Measurements from ENCODE around the gene GPR146.

Gene GPR146

DNA sequence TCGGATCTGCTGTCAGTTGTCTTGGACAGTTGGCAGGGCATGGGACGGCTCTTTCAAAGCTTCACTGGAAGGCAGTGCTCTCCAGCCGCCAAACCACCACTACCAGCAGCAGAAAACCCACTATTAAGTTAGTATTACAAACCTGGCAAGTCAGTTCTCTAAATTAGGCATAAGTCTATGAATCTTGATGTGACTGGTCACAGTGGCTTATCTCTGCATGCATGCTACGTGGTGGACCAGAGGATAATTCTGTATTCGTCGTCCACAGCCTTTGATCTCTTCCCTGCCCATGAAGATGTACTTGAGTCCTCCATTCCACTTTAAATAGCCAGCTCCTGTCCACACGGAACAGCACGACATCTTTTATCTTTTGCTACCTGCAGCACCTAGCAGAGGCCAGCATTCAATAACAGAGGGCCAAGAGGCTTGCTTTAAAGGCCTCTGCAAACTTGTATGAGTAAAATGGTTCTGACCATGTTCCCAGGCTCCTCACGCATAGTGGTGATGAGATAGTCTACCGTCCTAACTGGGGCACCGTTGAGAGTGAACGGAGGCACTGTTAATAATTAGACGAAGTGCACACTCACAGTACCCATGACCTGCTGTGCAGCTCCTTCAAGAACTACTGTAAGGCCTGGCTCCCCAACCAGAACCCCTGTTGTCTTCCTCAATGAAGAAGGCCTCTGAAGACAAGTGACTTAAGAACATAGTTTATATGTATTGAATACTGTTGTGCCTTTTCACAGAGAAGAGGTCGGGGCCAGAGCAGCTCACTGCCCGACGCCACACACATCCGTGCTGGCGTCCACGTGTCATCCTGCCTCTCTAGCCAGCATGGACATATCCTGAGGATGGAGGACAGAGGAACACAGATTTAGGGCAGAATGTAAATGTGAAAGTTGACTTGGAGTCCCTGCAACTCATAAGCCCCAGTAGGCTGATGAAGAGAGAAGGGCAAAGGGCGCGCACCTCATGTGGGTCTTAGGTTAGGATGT lies 1.0 kb downstream of the GPR146 start:
- DNase-seq: no peak

DNA sequence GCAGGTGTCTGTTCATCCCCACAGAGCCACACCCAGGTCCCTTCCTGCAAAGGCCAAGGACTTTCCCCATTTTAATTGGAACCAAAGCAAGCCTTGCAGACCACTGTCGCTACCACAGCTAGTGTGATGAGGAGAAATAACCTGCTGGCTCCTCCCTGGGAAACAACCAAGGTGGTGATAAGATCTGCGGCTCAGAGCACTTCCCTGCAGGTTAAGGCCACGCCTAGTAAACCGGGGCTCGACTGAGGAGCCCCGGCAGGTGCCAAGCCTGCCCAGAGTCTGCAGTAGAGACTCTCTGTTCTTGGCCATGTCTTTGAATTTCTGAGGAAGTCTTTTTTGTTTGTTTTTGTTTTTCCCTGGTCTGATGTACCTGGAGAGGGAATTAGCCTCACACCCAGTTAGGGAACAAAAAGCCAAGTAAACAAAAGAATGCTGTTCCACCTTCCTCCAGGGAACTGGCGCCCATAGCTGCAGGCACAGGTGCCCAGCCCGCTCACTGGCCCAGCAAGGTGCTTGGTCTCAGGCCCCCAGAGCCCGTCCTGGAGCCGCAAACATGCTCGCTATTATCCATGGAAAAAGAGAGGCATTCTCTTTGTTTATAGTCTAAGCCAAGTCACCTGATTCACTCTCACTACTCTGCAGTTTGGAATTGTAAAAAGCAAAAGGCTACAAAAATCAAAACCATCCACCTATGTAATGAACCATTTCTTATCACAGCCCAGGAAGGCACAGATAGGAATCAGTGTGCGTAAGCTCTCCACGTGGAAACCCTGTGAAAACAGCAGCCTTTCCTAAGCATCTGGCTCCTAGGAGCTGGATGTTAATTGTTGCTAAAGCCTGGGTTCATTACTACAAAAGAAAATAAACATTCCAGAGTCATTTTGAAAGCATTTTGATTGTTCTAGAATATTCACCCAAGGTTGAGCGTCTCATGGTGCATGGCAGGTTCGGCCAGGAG lies 2.7 kb downstream of the GPR146 start:
- DNase-seq: peak; percentile 57 to 67

DNA sequence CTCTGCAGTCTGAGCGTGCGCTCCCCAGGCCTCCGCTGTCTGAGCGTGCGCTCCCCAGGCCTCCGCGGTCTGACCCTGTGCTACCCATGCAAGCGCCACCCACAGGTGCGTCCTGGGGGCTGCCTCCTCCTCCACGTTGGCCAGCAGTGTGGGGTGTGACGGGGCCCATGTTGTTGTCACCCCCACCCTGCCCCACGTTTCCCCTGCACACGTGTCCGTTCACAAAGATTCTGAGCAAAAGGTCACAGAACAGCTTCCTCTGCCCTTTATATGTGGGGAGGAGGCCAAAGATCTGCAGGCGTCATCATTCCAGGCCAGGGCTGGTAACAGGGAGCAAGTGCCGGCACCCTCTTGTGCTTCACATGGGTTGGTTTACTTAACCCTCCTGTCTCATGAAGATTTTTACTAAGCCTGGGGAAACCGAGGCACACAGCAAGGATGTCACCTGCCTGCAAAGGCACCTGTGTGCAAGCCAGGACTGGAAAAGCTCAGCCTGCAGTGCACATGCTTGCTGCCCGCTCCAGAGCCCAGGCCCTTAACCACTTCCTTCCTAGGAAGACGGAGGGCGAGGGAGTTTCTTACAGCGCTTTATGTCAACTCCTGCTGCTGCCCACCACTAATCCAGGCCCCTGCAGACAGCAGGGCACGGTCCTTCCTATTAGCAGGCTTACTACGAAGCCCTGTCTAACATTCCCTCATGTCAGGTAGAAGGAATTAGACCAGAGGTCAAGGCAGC lies 4.8 kb downstream of the GPR146 start:
- DNase-seq: no peak

DNA sequence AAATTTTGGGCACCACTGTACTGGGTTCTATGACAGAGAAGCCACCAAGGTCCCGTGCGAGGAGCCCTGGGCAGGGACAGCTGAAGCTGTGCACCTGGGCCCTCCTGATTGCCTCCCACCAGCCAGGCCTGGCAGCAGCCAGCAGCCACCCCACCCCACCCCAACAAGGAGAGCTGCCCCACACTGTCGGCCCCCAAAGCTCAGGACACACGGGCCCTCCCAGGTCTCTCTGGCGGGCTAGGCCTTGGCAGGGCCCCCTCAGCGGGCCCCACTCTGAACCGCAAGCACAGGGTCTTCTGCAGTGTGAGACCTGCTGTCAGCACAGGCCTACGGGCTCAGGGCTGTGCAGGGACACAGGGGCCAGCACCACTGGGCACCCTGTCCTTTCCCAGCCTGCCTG lies 5.5 kb downstream of the GPR146 start:
- DNase-seq: no peak

DNA sequence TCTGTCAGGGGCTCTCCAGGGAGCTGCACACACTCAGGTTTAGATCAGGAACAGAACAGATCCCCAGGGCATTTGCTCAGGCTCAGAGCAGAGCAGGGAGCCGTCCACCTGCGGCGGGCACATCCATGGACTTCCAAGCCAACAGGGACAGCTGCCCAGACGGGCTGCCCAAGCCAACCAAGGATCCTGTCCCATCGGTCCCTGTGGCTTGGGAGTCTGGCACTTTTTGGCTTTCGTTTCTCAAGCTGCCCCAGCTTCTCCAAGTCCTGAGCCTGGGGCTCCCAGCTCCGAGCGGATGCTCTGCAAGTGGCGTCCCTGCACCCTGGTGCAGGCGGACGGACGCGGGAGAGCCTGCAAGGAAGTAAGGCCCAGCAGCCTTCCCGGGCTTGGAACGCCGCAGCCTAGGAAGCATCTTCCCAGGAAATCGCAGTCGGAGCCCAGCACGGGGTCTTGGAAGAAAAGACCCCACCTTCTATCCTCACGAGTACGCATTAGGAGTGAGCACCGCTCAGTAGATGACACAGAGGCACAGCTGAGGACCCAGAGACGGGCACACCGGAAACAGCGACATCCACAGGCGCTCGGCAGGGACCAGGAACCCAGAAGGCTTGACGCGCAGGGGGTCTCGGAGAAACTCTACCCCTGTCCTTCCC lies 6.0 kb downstream of the GPR146 start:
- DNase-seq: no peak

DNA sequence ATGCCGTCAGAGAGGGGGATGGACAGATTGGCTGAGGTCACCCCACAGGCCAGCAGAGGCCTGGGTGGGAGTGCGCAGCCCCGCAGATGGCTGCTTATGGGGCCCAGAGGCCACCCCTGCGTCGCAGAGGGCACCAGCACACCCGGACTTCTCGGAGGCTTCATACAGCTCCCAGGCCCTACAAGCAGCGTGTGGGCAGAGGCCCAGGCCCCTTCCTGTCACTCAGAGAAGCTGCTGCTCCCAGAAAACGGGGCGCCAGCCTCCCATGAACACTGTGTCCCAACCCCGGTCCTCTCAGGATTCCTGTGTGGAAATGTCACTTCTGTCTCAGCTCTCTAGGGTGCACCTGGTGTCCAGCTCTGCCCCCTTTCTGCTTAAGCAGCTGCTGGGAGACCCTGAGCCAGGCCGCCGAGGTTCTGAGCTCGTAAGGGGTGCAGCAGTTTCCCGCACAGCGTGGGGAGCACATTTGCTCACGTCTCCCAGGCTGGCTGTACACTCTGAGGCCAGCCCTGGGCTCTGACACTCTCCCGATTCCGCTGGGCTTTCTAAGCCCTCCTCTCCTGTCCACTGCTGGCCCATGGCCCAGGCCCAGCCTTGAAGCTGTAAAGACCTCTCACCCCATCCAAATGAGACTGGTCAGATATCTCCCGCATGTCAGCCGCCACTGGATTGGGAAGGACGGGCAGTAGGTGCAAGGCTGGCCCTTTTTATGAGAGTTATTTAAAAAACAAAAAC lies 6.8 kb downstream of the GPR146 start:
- DNase-seq: no peak

DNA sequence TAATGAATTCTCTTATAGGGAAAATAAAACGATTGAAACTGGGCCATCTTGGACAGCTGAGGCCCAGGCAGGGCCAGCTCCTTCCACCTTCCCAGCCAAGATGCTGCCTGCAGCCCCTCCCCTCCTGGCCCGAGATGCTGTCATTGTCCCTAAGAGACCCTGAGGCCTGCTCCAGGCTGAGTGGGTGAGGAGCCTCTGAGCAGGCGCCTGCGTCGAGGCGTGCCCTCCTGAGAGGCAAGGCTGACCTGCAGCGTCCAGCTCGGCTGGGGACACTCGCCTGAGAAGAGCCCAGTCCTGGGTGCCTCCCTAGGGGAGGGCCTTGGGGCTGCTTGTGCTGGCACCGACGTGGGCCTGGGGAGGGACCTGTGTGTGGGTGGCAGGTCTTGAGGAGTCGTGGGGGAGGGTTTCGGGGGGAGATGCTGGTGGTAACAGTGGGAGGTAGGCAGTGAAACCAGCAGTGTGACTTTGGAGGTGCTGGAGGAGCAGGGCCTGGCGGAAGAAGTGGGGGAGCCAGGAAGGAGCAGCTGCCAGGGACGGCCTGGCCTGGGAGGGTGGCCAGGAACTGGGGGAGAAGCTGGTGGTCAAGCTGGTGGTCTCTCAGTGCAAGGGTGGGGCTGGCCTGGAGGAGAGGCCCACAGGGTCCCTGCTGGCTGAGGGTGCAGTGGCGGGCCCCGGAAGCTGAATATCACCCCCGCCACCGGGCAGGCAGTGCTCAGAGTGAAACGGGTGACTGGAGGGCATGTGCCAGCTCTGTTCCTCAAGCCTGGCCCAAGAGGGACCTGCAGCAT lies 7.9 kb downstream of the GPR146 start:
- DNase-seq: no peak

DNA sequence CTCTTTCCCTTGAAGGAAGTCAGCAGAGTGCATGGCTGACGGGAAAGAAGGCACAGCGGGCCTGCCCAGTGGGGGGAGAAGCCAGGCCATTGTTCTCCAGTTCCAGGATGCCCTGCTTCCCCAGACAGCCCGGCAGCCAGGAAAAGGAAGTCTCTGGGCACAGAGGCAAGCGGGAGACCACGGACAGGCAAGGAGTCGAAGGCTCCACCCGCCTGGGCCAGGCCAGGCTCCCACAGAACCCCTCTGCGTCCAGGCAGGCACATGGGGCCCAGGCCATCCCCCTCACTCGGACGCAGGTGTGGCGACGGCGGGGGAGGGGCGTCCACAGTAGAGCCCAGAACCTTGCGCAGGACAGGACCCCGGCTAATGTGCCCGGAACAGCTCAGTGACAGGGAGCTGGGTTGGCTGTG lies 8.7 kb downstream of the GPR146 start:
- DNase-seq: no peak

DNA sequence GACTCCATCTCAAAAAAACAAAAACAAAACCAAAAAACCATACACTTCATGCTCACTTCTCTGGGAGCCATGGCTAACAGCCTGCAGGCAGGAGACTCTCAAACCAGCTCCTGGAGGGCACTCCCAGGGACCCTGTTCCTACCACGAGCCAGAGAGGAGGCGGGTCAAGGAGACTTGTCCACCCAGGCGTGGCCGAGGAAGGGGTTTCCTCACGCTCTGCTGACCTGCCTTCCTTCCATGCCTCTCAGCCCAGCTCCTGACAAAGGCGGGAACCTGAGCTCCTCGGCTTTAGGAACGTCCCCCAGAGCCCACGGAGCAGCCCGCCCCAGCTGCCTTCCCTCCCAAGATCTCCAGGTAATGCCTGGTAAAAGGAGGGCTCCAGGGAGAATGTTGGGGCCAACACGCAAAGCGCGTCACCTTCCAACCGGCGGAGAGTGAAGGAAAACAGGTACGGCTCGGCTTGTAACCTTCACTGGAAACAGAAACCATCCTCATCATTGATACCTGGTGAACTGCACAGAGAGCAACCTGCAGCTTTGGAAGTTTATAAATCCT lies 9.5 kb downstream of the GPR146 start:
- no peak for DNase-seq

DNA sequence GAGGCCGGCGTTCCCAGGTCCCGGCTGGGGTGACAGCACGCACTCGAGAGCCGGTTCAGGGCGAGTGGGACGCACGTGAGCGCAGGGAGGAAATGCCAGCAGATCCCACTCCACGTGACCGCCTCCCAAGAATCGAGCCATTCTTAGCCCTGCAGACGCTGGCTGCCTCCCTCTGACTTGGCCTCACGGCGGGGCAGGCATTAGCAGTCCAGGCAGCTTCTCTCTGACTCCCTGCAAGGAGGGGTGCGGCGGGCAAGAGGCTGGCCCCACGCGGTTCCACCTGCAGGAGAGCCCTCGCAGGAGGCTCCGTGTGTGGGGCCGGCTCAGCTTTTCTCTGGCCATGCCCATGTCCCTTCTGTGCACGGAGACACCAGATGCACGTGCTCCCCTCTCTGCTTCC lies 10.1 kb downstream of the GPR146 start:
- DNase-seq: no peak

DNA sequence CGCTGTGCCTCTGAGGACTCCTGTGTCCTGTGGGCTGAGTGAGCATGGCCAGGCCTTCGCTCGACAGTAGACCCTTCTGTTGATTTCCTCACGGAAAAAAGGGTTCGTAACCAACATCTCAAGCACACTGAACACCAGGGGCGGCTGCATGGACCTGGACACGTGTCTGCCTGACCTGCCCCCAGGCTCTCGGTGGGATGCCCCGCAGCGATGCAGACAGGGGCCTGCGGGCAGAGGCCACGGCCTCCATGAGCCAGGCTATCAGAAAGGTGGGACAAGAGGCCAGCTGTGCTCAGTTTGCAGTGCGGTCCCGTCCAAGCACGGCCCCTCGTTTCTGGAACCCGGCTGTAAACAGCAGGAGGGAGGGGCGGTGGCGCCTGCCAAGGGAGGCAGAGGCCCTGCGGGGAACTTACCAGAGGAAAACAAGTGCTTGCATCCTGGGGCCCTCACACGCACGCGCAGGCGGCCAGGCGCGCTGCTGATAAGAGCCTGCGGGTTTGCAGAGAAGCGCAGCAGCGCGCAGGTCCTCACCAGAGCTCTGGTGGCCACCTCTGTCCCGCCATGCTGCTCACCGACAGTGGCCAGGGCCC lies 10.6 kb downstream of the GPR146 start:
- DNase-seq: no peak

DNA sequence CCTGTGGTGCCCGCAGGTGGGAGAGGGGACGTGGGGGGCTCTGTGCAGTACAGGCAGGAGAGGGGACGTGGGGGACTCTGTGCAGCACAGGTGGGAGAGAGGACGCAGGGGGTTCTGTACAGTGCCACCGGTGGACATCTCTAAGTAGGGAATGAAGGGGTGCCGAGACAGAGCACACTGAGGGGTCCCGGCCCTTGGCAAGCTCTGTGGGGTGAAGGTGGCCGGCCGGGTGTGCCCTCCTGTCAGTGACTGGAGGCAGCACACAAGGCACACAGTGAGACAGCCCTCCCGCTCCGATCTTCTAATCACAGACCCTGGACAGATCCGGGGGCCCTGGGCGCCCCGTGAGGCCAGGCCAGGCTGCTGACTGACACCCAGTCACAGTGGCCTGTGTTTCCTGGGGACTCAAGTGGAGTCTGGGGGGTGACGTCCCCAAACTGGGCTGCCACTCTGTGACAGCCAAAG lies 11.2 kb downstream of the GPR146 start:
- DNase-seq: no peak

DNA sequence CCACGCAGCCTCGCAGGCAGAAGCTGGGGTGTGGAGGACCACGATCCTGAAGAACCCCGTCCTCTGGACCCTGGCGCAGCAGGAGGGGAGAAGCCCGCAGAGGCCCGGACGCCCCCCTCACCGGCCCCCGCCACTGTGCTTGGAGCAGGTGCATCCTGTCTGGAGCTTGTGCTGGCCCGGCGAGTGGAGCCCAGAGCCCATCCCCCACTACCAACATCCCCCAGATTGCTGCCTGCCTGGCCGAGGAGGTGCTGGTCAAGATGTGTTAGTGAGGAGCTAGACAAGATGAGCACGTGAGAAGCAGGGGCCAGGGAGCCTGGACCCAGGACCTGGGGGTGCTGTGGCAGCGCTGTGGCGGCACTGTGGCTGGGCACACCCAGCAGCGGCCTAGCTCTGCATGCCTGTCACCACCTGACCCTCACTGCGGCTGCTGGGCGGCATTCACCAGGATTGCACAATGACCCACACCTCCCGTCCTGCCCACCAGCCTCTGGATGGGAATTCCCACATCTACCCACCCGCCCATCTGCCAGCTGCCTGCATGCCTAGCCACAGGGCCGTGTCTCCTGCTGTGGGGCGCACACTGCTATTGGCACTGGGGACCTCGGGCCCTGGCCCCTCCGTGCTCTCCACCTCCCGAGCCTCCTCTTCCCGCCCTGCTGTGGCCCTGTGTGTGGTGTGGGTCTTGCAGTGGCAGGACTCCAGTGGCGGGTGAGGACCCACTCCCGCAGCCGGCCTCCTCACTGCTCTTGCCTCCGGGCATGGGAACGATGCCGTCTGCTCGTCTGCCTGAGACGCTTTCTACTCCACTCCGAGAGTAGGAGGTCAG lies 11.8 kb downstream of the GPR146 start:
- DNase-seq: no peak

DNA sequence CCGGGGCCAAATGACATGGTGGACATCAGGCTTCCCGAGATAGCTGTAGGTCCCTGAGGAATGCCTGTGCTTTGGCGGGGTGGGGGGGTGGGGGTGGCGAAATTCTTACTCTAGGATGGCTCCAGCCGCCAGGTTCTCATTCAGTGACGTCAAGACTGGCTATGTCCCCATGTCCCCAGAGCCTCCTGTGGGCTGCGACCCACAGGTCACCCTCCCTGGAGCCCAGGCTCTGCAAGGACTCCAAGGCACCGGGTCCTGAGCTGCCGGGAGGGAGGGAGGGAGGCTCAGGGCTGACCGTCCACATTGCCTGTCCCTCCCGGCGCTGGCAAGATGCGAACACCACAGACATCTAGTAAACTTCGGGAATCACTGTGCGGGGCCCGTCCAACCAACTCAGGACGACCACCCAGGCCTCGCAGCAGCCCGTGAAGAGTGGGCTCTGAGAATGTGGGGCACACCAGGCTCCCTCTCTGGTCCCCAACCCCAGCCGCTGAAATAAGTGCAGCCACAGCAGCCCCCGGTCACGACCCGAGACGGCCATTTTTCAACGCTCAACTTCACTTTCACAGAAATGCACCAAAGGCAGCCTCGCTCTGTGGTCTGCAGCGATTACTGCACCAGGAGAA lies 12.6 kb downstream of the GPR146 start:
- no peak for DNase-seq

DNA sequence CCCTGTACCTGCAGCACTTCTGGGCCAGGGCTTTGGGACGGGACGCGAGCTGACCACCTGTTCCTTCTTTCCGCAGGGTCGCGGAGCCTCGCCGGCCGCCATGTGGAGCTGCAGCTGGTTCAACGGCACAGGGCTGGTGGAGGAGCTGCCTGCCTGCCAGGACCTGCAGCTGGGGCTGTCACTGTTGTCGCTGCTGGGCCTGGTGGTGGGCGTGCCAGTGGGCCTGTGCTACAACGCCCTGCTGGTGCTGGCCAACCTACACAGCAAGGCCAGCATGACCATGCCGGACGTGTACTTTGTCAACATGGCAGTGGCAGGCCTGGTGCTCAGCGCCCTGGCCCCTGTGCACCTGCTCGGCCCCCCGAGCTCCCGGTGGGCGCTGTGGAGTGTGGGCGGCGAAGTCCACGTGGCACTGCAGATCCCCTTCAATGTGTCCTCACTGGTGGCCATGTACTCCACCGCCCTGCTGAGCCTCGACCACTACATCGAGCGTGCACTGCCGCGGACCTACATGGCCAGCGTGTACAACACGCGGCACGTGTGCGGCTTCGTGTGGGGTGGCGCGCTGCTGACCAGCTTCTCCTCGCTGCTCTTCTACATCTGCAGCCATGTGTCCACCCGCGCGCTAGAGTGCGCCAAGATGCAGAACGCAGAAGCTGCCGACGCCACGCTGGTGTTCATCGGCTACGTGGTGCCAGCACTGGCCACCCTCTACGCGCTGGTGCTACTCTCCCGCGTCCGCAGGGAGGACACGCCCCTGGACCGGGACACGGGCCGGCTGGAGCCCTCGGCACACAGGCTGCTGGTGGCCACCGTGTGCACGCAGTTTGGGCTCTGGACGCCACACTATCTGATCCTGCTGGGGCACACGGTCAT lies 13.3 kb downstream of the GPR146 start:
- no peak for DNase-seq

DNA sequence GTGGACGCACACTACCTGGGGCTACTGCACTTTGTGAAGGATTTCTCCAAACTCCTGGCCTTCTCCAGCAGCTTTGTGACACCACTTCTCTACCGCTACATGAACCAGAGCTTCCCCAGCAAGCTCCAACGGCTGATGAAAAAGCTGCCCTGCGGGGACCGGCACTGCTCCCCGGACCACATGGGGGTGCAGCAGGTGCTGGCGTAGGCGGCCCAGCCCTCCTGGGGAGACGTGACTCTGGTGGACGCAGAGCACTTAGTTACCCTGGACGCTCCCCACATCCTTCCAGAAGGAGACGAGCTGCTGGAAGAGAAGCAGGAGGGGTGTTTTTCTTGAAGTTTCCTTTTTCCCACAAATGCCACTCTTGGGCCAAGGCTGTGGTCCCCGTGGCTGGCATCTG lies 14.0 kb downstream of the GPR146 start:
- DNase-seq: no peak

DNA sequence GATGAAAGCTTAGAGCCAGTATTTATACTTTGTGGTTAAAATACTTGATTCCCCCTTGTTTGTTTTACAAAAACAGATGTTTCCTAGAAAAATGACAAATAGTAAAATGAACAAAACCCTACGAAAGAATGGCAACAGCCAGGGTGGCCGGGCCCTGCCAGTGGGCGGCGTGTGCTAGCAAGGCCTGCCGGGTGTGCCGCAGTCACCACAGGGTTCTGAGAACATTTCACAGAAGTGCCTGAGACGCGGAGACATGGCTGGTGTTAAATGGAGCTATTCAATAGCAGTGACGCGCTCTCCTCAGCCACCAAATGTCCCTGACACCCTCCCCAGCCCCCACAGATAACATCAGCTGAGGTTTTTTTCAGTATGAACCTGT lies 14.5 kb downstream of the GPR146 start:
- DNase-seq: no peak

Measured in NCI-H526 (cell line).